Fibroblast of lung (primary cell): ENCODE data around the gene U2AF1L4. TPM values are rescaled to one million over a fixed set of nuclear protein-coding genes. Genes with fewer than 3 reads are reported as not detected.

ENCODE experiments used
- DNase-seq, 2 donors: peaks; one replicate each; pipeline versions ENCODE4 v3.0.0 to v3.0.0-alpha.2; 2010; ENCODE audit warnings: low read depth in 2 of 2
- H2AFZ ChIP-seq: 2 replicates; pipeline ENCODE4 v1.5.1; 2012; ENCODE audit warnings: low read length, control low read depth, inconsistent platforms
- H3K27ac ChIP-seq: 2 replicates; pipeline ENCODE4 v1.5.1; 2011; ENCODE audit warnings: low read length, control low read depth; ENCODE audit not compliant: insufficient read depth
- H3K27me3 ChIP-seq: 2 replicates; pipeline ENCODE4 v1.5.1; 2011; ENCODE audit warnings: mild to moderate bottlenecking, low read length; ENCODE audit not compliant: control insufficient read depth, insufficient read depth
- H3K36me3 ChIP-seq: 2 replicates; pipeline ENCODE4 v1.5.1; 2011; ENCODE audit warnings: low read length; ENCODE audit not compliant: control insufficient read depth, insufficient read depth
- H3K4me1 ChIP-seq: 2 replicates; pipeline ENCODE4 v1.5.1; 2011; ENCODE audit warnings: low read length; ENCODE audit not compliant: control insufficient read depth, insufficient read depth; ENCODE audit errors: extremely low read depth
- H3K4me2 ChIP-seq: 2 replicates; pipeline ENCODE4 v1.5.1; 2011; ENCODE audit warnings: low read length, control low read depth; ENCODE audit not compliant: insufficient read depth; ENCODE audit errors: extremely low read depth
- H3K4me3 ChIP-seq, 4 experiments: fragments of 200-600 bp in 1 of 4; sonication (generic) in 1 of 4; replicated peaks in 1 of 4; 2 replicates each; pipeline ENCODE4 v1.5.1; 2011 to 2016; ENCODE audit warnings: low read length in 4 of 4, low read depth in 3 of 4, mild to moderate bottlenecking in 3 of 4, control low read depth in 2 of 4, inconsistent platforms in 1 of 4, mixed read lengths in 1 of 4; ENCODE audit not compliant: insufficient read depth in 1 of 4; ENCODE audit errors: control extremely low read depth in 1 of 4
- H3K79me2 ChIP-seq: 2 replicates; pipeline ENCODE4 v1.5.1; 2012; ENCODE audit warnings: mild to moderate bottlenecking, low read length, inconsistent platforms; ENCODE audit not compliant: control insufficient read depth, insufficient read depth
- H3K9ac ChIP-seq: 2 replicates; pipeline ENCODE4 v1.5.1; 2011; ENCODE audit warnings: mild to moderate bottlenecking, low read length, control low read depth; ENCODE audit not compliant: insufficient read depth
- H3K9me3 ChIP-seq: 2 replicates; pipeline ENCODE4 v1.5.1; 2012; ENCODE audit warnings: low read depth, low read length; ENCODE audit not compliant: control insufficient read depth, insufficient read depth
- H4K20me1 ChIP-seq: 2 replicates; pipeline ENCODE4 v1.5.1; 2011; ENCODE audit warnings: low read length; ENCODE audit not compliant: control insufficient read depth, insufficient read depth; ENCODE audit errors: extremely low read depth
- CTCF ChIP-seq, 2 donors: IDR thresholded peaks in 1 of 2; conservative IDR thresholded peaks in 1 of 2; 1 replicate in 1 of 2; 2 replicates in 1 of 2; pipeline ENCODE4 v1.5.1; 2011 to 2012; ENCODE audit warnings: low read length in 2 of 2, control low read depth in 1 of 2, inconsistent platforms in 1 of 2, low read depth in 1 of 2, mild to moderate bottlenecking in 1 of 2
- EZH2 ChIP-seq: IDR thresholded peaks from 2 replicates; pipeline ENCODE4 v1.5.1; 2012; ENCODE audit warnings: low read length, control low read depth, mild to moderate bottlenecking; ENCODE audit errors: missing control alignments
- polyA plus RNA-seq, 2 donors: library from polyadenylated mRNA; depleted of rRNA in 1 of 2; stranded (reverse) in 1 of 2; unstranded in 1 of 2; fragments of >200 nt; gene quantifications; 2 replicates each; pipeline ENCODE4 v1.2.1, GENCODE V29; 2011 to 2012; ENCODE audit warnings: missing spikeins in 1 of 2
- total RNA-seq: library from RNA; depleted of rRNA; stranded (reverse); fragments of >200 nt; gene quantifications from 2 replicates; pipeline ENCODE4 v1.2.1, GENCODE V29; 2014

U2AF1L4 gene
- total and polyA plus RNA-seq, 2 donors (not counting 1 experiment from before 2014, with no cell fraction given): 9.1 to 11.9 TPM

- no peaks in the 10 kb centered on the region for H3K4me1 ChIP-seq
- H3K27ac ChIP-seq: no peak overlapping the region
- H2AFZ ChIP-seq: no peak overlapping the region
- H3K9ac ChIP-seq: no peak overlapping the region
- no peaks in the 10 kb centered on the region for H3K27me3 ChIP-seq
- H3K4me2 ChIP-seq: no peak overlapping the region
- no peak for DNase-seq
- peaks cover 59% of the 10 kb centered on the region for H3K36me3 ChIP-seq
- H4K20me1 ChIP-seq: no peaks in the 10 kb centered on the region
- no peaks in the 10 kb centered on the region for H3K9me3 ChIP-seq
- no peak overlapping the region for H3K4me3 ChIP-seq
- no peaks in the 10 kb centered on the region for H3K79me2 ChIP-seq
- TF ChIP-seq CTCF (conservative IDR thresholded peaks at IDR 0.05 in 1 of 2, IDR thresholded peaks at IDR 0.05 in 1 of 2; ENCODE audit: low read depth in 1 of 2, low read length in 2 of 2): no peak
- no peak for TF ChIP-seq EZH2
These were observed 11.8 kb downstream of the U2AF1L4 start for GRCh38 chr19:35733180-35734125.

- Histone ChIP-seq H3K36me3 (peaks cover 55% of the 10 kb centered on the region), H3K27ac (no peak overlapping the region), H3K79me2 (no peaks in the 10 kb centered on the region), H3K9me3 (no peaks in the 10 kb centered on the region), H3K4me2 (no peak overlapping the region), H3K9ac (no peak overlapping the region), H3K4me1 (no peaks in the 10 kb centered on the region), H3K4me3 (no peak overlapping the region), H3K27me3 (no peaks in the 10 kb centered on the region), H4K20me1 (no peaks in the 10 kb centered on the region), H2AFZ (no peak overlapping the region)
- TF ChIP-seq CTCF (conservative IDR thresholded peaks at IDR 0.05 in 1 of 2, IDR thresholded peaks at IDR 0.05 in 1 of 2; ENCODE audit: low read depth in 1 of 2, low read length in 2 of 2): no peak
- DNase-seq: no peak
These were observed 12.6 kb downstream of the U2AF1L4 start for GRCh38 chr19:35732540-35733179.

GRCh38 chr19:35731779-35732405 lies 13.3 kb downstream of the U2AF1L4 start:
- no peaks in the 10 kb centered on the region for H3K9me3 ChIP-seq
- H3K36me3 ChIP-seq: peaks cover 55% of the 10 kb centered on the region
- H3K27ac ChIP-seq: no peak overlapping the region
- TF ChIP-seq CTCF (conservative IDR thresholded peaks at IDR 0.05 in 1 of 2, IDR thresholded peaks at IDR 0.05 in 1 of 2; ENCODE audit: low read depth in 1 of 2, low read length in 2 of 2): no peak
- TF ChIP-seq EZH2: no peak
- H3K4me2 ChIP-seq: no peak overlapping the region
- H3K4me3 ChIP-seq: no peak overlapping the region
- H4K20me1 ChIP-seq: no peaks in the 10 kb centered on the region
- H3K4me1 ChIP-seq: no peaks in the 10 kb centered on the region
- no peak for DNase-seq
- H3K9ac ChIP-seq: no peak overlapping the region
- H3K27me3 ChIP-seq: no peaks in the 10 kb centered on the region
- no peaks in the 10 kb centered on the region for H3K79me2 ChIP-seq
- no peak overlapping the region for H2AFZ ChIP-seq
